NCI-H345 treated with DMSO at 0.1 percent for 48 hours (cell line): ENCODE results near the gene AKT1.
A peak's percentile ranks its signal among the peaks of the same experiment; 100 is the strongest.
"Not testable (repeated sequence)": the region's sequence is repeated elsewhere in the genome, so short reads cannot be mapped to it uniquely, and the experiment has no call there.

ENCODE experiments used
- DNase-seq: peaks from one replicate; lab custom pipeline; 2025; ENCODE audit not compliant: unreplicated experiment; lab: John Stamatoyannopoulos, UW

AKT1 gene

DNA sequence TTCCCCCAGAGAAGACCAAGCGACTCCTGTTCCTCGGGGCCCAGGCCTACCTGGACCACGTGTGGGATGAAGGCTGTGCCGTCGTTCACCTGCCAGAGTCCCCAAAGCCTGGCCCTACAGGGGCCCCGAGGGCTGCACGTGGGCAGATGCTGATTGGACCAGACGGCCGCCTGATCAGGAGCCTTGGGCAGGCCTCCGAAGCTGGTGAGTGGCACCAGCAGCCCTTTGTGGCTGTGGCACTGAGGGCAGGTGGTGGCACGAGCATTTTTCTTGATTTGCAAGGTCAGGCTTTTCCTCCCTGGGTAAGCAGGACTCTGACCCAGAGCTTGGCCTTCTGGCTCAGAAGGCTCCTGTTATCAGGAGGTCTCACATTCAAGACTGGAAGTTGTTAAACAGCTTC, 39.9 kb downstream of the AKT1 start:
- no peak for DNase-seq

DNA sequence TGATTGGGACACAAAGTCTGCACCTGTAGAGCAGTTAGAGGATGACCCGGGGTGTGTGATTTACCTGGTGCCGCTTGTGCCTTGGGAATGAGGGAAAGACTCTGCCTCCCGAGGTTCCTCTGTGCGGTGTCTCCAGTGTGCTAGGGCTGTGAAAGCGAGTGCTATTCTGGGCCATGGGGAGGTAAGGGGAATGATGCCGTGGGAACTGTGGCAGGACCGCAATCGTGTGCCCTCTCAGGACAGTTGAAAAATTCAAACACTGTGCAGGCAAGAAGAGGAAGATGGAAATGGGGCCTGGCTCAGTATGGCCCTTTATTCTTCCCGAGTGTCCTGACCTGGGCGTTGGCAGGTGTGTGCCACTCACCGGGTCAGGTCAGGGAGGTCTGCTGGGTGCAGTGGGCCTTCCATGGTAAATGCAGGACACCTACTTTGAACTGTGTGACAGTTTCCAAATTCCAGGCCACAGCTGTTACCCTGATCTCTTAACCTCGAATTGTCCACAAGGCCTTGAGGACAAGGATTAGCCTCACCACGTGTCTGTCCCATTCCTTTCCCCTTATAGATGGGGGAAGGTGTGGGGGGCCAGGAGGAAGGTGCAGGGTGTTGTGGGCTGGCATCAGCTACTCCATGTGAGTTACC, 41.2 kb downstream of the AKT1 start:
- DNase-seq: no peak

DNA sequence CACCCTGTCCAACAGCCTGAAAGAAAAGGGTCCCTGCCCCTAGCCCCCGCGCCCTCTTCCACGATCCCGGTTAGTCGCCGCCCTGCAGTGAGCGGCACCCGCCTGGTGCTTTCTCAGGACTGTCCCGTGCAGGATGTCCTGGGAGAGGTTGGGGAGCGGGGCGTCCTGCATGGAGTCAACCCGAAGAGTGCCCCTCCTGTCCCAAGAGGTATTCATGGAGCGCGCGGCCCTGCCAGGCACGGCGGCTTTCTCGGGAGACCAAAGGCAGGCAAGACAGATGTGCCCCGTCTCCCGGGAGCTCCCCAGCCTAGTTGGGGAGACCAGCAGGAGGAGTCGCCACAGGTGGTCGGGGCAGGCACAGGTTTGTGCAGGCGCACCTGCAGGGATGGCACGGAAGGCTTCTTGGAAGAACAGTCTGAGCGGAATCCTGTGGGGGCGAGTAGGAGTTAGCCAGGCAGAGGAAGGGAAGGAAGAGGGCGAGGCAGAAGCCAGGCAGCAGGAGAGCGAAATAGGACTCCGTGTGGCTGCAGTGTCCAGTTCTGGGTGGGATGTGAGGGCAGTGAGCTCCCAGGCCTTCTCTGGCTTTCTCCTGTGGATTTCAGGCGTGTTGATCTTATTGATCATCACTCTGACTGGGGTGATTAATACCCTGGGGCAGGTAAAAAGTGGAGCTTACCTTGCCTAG, 41.9 kb downstream of the AKT1 start:
- DNase-seq: no peak

DNA sequence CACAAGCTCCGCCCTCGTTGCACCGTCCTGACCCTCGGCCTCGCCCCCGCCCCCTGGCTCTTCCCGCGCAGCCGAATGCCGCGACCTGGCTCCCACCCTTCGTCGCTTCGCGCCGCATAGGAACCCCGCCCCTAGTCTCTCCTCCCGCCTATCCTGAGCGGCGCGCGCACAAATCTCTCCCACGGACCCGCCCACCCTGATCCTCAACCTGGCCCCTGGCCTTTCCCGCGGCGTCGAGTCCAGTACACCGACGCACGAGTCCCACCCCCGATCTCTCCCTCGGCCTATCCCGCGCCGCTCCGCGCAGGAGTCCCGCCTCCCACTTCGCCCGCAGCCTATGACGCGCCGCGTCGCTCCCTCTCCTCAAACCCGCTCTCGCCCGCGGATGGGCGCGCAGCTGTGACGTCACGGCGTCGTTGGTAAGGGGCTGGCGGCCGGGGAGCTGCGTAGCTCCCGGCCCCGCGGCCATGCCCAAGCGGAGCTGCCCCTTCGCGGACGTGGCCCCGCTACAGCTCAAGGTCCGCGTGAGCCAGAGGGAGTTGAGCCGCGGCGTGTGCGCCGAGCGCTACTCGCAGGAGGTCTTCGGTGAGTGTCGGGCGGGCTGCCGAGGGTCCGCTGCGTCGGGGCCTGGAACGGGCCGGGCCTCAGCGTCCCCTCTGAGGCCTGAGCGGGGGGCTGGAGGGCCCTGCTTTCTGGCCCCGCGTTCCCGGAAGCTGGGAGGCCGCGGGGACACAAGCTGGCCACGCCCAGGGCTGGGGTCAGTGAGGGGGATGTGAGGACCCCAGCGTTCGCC, 42.6 kb downstream of the AKT1 start, which contains the start of gene SIVA1:
TSS of gene SIVA1 (plus strand) at position 413 of the 793 bp plus-strand sequence. CDS start at position 468, 55 bp downstream.
- DNase-seq: peak; percentile 98

DNA sequence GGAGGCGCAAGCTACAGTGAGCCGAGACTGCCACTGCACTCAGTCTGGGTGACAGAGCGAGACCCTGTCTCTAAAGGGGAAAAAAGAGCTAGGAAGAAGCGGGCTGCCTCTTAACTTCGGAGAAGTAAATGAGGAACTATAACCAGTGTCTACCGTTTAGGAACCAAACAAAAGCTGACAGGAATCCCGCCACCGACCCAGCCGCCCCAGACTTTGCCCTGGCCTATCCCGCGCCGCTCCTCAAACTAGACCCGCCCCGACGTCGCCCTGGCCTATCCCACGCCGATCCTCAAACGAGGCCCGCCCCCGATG, 43.2 kb downstream of the AKT1 start:
- DNase-seq: no peak

DNA sequence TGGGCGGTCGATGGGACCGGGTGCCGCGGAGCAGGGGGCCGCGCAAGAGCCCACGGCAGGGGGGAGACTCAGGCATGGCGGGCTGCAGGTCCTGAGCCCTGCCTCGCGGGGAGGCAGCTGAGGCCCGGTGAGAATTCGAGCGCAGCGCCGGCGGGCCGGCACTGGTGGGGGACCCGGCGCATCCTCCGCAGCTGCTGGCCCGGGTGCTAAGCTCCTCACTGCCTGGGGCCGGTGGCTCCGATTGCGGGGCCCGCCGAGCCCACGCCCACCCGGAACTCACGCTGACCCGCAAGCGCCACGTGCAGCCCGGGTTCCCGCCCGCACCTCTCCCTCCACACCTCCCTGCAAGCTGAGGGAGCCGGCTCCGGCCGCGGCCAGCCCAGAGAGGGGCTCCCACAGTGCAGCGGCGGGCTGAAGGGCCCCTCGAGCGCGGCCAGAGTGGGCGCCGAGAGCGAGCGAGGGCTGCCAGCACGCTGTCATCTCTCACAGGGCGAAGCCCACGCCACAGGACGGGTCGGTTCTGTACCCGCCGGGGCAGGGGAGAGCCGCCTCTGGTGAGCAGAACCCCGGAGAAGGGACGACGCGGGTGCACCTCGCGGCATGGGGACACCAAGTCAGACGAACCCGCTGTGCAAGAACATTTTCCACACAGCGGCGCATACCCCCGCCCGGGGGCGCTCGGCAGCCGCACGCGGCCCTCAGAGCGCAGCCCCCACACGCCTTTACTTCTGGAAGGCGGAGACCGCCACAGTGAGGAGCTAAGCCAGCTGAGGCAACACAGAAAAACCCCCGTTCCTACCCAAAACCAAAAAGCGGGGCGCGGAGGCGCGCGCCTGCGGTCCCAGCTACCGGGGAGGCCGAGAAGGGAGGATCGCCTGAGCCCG, 43.8 kb downstream of the AKT1 start:
- DNase-seq: no peak

DNA sequence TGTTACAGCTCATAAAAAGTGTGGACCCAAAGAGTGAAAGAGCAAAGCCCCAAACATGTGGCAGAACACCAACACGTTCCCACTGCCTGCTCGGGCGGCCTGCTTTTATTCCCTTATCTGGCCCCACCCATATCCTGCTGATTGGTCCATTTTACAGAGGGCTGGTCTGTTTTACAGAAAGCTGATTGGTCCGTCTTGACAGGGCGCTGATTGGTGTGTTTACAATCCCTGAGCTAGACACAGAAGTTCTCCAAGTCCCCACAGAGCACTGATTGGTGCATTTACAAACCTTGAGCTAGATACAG, 44.8 kb downstream of the AKT1 start:
- DNase-seq: not testable (repeated sequence)

DNA sequence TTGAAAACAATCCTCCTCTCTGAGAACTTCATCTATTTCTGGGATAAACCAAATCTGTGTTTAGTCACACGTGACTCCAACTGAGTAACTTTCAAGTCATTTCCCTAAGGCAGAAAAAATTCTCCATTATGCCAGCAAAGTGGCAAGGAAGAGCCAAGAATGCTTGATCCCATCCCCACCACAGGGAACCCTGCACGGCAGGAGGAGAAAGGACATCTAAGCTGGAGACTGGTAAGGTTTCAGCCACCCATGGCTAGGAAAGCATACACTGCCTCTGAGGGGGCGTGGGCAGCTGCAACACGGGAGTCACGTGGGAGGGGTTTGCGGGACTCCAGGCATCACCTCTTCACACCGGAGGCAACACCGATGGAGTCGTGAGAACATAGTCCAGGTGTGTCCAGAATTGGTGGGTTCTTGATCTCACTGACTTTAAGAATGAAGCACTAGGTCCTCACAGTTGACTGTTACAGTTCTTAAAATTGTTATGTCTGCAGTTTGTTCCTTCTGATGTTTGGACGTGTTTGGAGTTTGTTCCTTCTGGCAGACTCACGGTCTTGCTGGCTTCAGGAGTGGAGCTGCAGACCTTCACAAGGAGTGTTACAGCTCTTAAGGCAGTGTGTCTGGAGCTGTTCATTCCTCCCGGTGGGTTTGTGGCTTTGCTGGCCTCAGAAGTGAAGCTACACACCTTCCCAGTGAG, 45.3 kb downstream of the AKT1 start:
- no peak for DNase-seq

DNA sequence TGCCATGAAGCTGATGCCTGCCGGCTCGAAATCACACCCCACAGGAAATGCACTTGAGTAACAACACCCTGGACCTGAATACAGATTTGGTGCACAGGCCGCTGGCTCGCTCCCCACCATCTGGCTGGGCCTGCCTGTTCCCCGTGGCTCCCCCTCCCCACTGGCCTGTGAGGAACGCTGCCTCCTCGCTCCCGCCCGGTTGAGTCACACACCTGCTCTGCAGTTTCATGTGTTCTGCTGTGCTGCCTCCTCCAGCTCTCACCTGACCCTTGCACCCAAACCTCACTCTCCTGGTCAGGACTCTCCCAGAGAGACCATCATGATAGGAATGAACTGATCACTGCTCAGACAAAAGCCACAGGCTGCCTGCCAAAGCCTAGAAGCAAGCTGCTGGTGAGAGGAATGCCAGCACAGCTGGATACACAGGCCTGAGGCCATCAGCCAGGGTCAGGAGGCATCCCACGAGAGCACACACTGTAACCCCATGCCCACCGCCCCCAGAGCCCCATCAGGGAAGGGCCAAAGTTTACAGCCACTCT, 46.4 kb downstream of the AKT1 start:
- no peak for DNase-seq

DNA sequence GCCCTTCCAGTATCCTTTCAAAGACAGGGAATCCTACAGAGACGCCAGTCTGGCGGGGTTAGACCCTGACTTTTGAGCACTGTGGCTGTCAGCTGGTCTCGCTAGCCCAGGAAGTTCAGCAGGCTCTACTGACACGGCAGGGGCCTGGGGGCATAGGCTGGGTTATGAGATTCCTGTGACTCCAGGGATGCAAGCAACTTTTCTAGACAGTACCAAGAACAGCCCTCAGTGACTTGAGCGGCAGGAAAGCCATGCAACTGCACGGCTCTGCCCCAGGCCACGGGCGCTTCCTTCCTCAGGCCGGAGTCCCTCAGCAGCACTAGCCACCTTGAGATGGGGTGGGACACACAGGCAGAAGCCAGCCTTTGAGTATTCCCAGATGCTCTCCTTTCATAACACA, 47.7 kb downstream of the AKT1 start:
- DNase-seq: no peak

DNA sequence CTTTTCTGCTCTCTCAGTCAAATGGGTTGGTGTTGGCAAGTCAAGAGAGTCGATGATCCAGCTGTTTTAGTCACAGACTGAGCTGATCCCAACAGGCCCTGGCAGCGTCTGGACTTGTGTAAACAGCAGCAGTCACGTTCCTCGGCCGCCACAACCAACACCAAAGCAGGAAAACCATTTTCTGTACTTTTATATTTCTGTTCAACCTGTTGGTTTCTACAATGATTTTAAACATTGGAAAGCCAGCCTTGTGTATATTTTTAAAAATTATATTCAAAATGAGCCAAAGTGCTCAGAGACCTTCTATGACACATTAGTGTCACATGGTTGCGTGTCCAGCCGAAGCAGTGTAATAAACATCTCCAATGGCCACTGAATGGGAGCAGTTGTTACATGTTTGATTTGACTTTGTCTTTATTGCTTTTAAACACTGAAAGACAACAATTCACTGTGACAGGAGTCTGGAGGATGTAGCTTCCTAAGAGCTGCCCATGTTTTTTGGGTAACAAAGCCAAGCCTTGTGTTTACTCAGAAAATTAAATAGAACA, 48.5 kb downstream of the AKT1 start:
- no peak for DNase-seq

DNA sequence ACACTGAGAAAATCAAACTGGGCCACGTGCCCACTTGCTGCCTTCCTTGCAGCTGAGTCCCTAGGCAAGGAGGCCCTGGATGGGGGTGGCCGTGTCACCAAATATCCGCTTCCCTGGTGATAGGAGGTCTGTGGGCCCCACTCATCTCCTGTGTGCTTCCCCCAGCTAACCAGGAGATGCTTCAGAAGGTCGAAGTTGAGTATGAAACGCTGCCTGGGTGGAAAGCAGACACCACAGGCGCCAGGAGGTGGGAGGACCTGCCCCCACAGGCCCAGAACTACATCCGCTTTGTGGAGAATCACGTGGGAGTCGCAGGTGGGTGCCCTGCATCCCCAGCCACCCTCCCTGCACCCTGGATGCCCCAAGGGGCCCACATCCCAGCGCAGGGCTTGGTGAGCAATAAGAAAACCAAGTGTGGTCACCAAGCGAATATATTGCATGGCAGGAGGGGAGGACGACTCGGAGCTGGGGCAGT, 49.4 kb downstream of the AKT1 start:
- DNase-seq: no peak

DNA sequence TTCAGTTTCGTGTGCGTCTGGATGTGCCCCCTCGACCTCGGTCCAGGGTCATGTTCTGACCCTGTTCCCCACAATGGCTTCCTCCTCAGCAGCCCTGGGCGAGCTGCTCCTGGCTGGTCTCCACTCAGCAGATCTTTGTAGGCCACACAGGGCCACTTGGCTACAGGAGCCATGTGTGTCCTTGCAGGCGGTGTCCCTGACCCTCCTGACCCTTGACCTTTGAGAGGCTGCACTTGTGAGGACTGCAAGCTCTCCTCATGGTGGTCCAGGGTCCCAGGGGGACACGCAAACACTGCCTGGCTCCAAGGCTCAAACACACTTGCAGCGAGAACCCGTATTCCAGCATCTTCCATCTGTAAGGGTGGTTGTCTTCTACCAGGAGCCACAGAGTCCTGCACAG, 50.1 kb downstream of the AKT1 start:
- DNase-seq: no peak

DNA sequence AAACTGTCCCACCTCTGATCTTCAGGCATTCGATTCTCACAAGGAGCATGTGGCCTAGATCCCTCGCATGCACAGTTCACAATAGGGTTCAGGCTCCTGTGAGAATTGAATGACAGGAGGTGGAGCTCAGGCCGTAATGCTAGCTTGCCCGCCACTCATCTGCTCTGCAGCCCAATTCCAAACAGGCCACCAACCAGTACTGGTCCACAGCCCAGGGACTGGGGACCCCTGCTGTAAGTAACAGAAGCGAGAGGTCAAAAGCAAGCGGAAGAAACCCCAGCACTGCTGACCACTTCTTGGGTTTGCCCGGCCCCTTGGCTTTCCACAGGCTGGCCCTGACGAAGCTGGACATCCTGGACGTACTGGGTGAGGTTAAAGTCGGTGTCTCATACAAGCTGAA, 51.1 kb downstream of the AKT1 start:
- no peak for DNase-seq

DNA sequence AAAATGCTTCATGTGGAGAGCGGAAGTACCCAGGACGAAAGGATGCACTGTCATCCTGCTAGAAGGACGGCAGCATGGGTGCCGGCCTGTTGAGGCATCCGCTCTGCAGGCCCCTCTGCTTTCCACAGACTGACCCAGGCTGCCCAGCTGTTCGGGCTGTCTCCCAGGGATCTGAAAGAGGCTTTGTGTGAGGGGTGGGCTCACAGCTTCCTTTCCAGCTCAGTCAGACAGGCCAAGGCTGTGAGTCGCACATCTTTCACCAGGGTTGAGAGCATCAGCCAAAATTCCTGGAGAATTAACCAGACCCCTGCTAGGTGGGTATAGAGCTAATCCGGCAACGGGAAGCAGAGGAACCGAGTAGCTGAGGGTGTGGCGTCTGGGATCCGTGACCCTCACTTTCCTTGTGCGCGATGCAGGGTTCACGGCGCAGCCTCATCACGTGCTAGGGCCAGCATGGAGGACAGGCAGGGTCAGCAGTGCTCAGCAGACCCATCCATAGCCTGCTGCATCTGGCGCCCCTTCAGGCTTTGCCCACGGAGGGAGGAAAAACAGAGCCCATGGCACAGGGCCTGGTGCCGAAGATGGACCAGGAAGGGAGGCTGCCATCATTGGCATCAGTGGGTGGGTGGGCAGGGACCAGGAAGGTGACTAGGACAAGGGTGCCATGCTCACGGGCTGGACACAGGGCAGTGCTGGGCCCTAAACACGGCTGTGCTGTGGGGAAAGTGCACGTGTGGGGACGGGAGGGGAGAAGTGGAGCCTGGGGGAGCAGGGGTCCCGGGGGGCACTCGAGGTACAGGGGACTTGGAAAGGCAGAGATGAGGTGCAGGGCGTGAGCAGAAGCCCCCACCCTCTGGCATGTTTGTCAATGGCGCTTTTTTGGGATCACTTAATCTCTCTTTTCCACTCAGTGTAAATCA, 51.8 kb downstream of the AKT1 start:
- no peak for DNase-seq

DNA sequence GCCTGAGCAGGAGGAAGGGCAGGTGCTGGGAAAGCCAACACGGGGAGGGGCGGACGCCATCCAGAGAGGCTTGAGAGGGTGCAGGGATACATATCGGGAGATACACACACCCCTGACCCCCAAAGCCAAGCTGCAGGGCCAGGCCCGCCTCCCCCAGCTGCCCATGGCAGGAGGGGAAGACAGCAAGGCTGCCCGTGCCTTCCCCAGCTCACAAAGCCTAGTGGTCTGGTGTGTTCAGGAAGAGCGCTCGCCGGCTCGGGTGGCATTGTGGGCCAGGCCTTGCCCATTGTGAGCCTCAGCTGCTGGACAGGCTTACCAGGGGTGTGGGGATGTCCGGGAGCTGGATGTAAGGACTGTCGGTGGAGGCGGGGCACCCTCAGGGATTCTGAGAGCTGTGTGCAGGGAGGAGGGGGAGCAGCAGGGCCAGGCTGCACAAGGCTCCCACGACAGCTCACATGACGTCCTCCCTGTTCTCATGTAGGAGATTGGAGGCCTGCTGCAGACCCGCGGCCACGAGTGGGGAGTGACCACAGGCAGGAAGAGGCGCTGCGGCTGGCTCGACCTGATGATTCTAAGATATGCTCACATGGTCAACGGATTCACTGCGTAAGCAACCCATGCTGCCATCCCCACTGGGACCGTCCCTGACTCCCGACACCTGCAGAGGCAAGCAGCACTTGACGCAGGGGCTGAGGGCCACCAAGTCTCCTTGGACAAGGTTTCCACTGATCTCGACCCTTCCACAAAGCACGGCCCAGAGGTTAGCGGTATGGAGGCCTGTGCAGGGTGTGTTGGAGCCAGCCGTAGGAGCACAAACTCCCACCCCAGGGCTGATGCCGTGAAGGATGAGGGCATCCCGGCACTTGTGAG, 52.7 kb downstream of the AKT1 start:
- DNase-seq: no peak

DNA sequence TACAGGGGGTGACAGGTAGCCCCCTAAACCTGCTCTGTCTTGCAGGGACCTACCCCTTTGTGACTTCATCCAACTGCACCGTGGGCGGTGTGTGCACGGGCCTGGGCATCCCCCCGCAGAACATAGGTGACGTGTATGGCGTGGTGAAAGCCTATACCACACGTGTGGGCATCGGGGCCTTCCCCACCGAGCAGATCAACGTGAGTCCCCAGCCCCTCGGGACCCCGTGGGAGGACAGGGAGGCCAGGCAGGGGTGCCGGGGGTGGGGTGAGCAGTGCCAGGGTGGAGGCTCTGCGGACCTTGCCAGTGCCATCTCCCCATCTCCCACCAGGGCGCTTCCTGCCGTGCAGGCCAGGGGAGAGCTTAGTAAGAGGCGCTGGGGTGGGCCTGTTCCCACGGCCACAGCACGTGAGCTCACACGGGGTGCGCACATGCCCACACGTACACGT, 53.7 kb downstream of the AKT1 start:
- no peak for DNase-seq
